B cell (primary cell): Measurements from ENCODE around the gene MEF2C.

Source experiments
- EZH2 ChIP-seq: IDR thresholded peaks from 2 replicates; pipeline ENCODE4 v1.6.1; 2012; ENCODE audit warnings: borderline replicate concordance, low read depth, mild to moderate bottlenecking, moderate library complexity, low read length; ENCODE audit not compliant: insufficient read depth, poor library complexity, severe bottlenecking
- TF ChIP-seq, protein P1 (sequence below): fragments of 200-600 bp; IDR thresholded peaks from one replicate; pipeline ENCODE4 v1.8.0; 2022; ENCODE audit warnings: antibody characterized with exemption, mild to moderate bottlenecking

DNA sequence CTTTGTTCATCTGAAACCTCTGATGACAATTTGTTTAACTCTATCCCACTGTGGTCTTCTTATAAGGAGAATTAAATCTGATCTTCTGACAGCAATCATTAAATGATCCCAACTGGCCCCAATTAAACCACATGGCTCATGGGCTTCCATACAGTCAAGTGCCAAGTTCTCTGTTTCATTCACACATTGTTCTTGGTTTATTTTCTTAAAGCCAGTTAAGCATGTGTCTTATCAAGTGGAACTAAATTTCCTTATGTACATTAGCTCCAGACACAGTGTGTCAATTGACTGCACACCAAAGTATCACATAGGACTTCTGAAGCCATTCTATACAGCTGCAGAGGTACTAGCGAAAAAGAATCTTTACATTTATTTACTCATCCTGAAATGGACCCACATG, 51.2 kb downstream of the MEF2C start:
- no peak for TF ChIP-seq EZH2
- TF ChIP-seq, protein P1, sequence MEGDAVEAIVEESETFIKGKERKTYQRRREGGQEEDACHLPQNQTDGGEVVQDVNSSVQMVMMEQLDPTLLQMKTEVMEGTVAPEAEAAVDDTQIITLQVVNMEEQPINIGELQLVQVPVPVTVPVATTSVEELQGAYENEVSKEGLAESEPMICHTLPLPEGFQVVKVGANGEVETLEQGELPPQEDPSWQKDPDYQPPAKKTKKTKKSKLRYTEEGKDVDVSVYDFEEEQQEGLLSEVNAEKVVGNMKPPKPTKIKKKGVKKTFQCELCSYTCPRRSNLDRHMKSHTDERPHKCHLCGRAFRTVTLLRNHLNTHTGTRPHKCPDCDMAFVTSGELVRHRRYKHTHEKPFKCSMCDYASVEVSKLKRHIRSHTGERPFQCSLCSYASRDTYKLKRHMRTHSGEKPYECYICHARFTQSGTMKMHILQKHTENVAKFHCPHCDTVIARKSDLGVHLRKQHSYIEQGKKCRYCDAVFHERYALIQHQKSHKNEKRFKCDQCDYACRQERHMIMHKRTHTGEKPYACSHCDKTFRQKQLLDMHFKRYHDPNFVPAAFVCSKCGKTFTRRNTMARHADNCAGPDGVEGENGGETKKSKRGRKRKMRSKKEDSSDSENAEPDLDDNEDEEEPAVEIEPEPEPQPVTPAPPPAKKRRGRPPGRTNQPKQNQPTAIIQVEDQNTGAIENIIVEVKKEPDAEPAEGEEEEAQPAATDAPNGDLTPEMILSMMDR, result no peak
